SK-N-SH (cell line): ENCODE data around the gene ZBTB46. TPM values are rescaled to one million over a fixed set of nuclear protein-coding genes. Genes with fewer than 3 reads are reported as not detected.

Source experiments
- CTCF ChIA-PET: fragments of 300-600, 350-600 bp; formaldehyde crosslinking; extraction: SDS; loops from one replicate; lab custom pipeline; 2021; lab: Yijun Ruan, JAX
- POLR2A ChIA-PET: fragments of 350-600 bp; sonication (Branson Sonifier 250); formaldehyde crosslinking; extraction: SDS; loops from one replicate; lab custom pipeline; 2020; ENCODE audit warnings: antibody characterized with exemption, inconsistent platforms; lab: Yijun Ruan, JAX
- DNase-seq: peaks from one replicate; pipeline ENCODE4 v3.0.0; 2012
- H2AFZ ChIP-seq: fragments of 200-600 bp; sonication (generic); 2 replicates; pipeline ENCODE4 v1.8.1; 2016; ENCODE audit warnings: antibody characterized with exemption, mild to moderate bottlenecking, low read depth
- H3F3A ChIP-seq: fragments of 200-600 bp; sonication (generic); replicated peaks from 2 replicates; pipeline ENCODE3; 2016; ENCODE audit warnings: antibody characterized with exemption, mild to moderate bottlenecking; ENCODE audit not compliant: insufficient read depth
- H3K27ac ChIP-seq, 2 experiments: fragments of 200-500 bp in 1 of 2; fragments of 200-600 bp in 1 of 2; sonication (Bioruptor generic) in 1 of 2; sonication (generic), shearing (Covaris generic) in 1 of 2; 2 replicates each; pipeline versions ENCODE4 v1.5.1 to v1.6.1; 2014 to 2016; ENCODE audit warnings: low read depth in 2 of 2, inconsistent platforms in 1 of 2, low read length in 1 of 2, mild to moderate bottlenecking in 1 of 2, mixed read lengths in 1 of 2
- H3K27me3 ChIP-seq: fragments of 200-600 bp; sonication (generic), shearing (Covaris generic); 2 replicates; pipeline ENCODE4 v1.6.1; 2016; ENCODE audit warnings: mixed run types; ENCODE audit not compliant: insufficient read depth
- H3K36me3 ChIP-seq, 2 experiments: fragments of 200-500 bp in 1 of 2; fragments of 200-600 bp in 1 of 2; sonication (Bioruptor generic) in 1 of 2; sonication (generic) in 1 of 2; replicated peaks in 1 of 2; 2 replicates each; pipeline versions ENCODE3 to v1.5.1; 2014 to 2016; ENCODE audit warnings: low read length in 1 of 2, mild to moderate bottlenecking in 1 of 2; ENCODE audit not compliant: insufficient read depth in 2 of 2, control insufficient read depth in 1 of 2
- H3K4me1 ChIP-seq, 2 experiments: fragments of 200-500 bp in 1 of 2; fragments of 200-600 bp in 1 of 2; sonication (Bioruptor generic) in 1 of 2; sonication (generic), shearing (Covaris generic) in 1 of 2; 2 replicates each; pipeline versions ENCODE4 v1.5.1 to v1.6.1; 2014 to 2016; ENCODE audit warnings: low read depth in 1 of 2, low read length in 1 of 2, mixed run types in 1 of 2; ENCODE audit not compliant: insufficient read depth in 2 of 2, control insufficient read depth in 1 of 2
- H3K4me2 ChIP-seq: fragments of 200-600 bp; sonication (generic), shearing (Covaris generic); 2 replicates; pipeline ENCODE4 v1.6.1; 2017; ENCODE audit warnings: mixed run types
- H3K4me3 ChIP-seq, 2 experiments: fragments of 200-500 bp in 1 of 2; fragments of 200-600 bp in 1 of 2; sonication (Bioruptor generic) in 1 of 2; sonication (generic), shearing (Covaris generic) in 1 of 2; 2 replicates each; pipeline versions ENCODE4 v1.5.1 to v1.8.1; 2014 to 2016; ENCODE audit warnings: low read depth in 2 of 2, inconsistent platforms in 1 of 2, low read length in 1 of 2, mild to moderate bottlenecking in 1 of 2, mixed read lengths in 1 of 2, moderate library complexity in 1 of 2
- H3K79me2 ChIP-seq: fragments of 200-600 bp; sonication (generic); 2 replicates; pipeline ENCODE4 v1.8.1; 2017; ENCODE audit warnings: mild to moderate bottlenecking; ENCODE audit not compliant: insufficient read depth
- H3K9ac ChIP-seq: fragments of 200-600 bp; sonication (generic); 2 replicates; pipeline ENCODE4 v1.6.1; 2017; ENCODE audit warnings: mixed run types
- H3K9me2 ChIP-seq: fragments of 200-600 bp; sonication (generic); 2 replicates; pipeline ENCODE4 v1.6.1; 2017; ENCODE audit warnings: mixed run types
- H3K9me3 ChIP-seq: fragments of 200-600 bp; sonication (generic); 2 replicates; pipeline ENCODE4 v1.6.1; 2017; ENCODE audit warnings: mixed run types, mild to moderate bottlenecking, moderate library complexity
- H4K20me1 ChIP-seq: fragments of 200-600 bp; sonication (generic); 2 replicates; pipeline ENCODE4 v1.6.1; 2017; ENCODE audit warnings: mild to moderate bottlenecking, mixed run types; ENCODE audit not compliant: insufficient read depth
- CTCF ChIP-seq: fragments of 200-600 bp; sonication (generic); IDR thresholded peaks from 2 replicates; pipeline ENCODE4 v1.6.1; 2017; ENCODE audit warnings: antibody characterized with exemption, mild to moderate bottlenecking, moderate library complexity
- EZH2phosphoT487 ChIP-seq: fragments of 200-600 bp; sonication (generic); IDR thresholded peaks from 2 replicates; pipeline ENCODE4 v1.6.1; 2017; ENCODE audit warnings: low read depth, mixed run types, mild to moderate bottlenecking, antibody characterized with exemption, moderate library complexity, borderline replicate concordance
- GATA2 ChIP-seq: sonication (generic); formaldehyde crosslinking; IDR thresholded peaks from 2 replicates; pipeline ENCODE4 v1.5.0; 2020; ENCODE audit warnings: mild to moderate bottlenecking, missing genetic modification reagents
- IRF3 ChIP-seq: fragments of 150-350 bp; IDR thresholded peaks from 2 replicates; pipeline ENCODE4 v1.6.1; 2016; ENCODE audit warnings: mild to moderate bottlenecking, low read depth, low read length
- JUND ChIP-seq: IDR thresholded peaks from 2 replicates; pipeline ENCODE4 v1.4.0; 2012
- MEF2A ChIP-seq: IDR thresholded peaks from 2 replicates; pipeline ENCODE4 v1.4.0; 2012; ENCODE audit warnings: low read depth, borderline replicate concordance
- PBX3 ChIP-seq: IDR thresholded peaks from 2 replicates; pipeline ENCODE4; 2012
- POLR2AphosphoS5 ChIP-seq: IDR thresholded peaks from 2 replicates; pipeline ENCODE4 v1.6.1; 2012; ENCODE audit warnings: low read depth, low read length
- RAD21 ChIP-seq: IDR thresholded peaks from 2 replicates; pipeline ENCODE4 v1.6.1; 2012; ENCODE audit warnings: mild to moderate bottlenecking, low read length
- REST ChIP-seq: IDR thresholded peaks from 2 replicates; pipeline ENCODE4 v1.6.1; 2012; ENCODE audit warnings: mild to moderate bottlenecking, low read depth, low read length, moderate library complexity
- RFX5 ChIP-seq: IDR thresholded peaks from 2 replicates; pipeline ENCODE4 v1.6.1; 2012; ENCODE audit warnings: mild to moderate bottlenecking, improper control_type of control experiment, low read length
- SIN3A ChIP-seq: IDR thresholded peaks from 2 replicates; pipeline ENCODE4 v1.6.1; 2012; ENCODE audit warnings: low read depth, mild to moderate bottlenecking, low read length, moderate library complexity, borderline replicate concordance
- WGBS: methylation state at CpG from one replicate; pipeline ENCODE4 v1.1.6; 2017; ENCODE audit warnings: low lambda C conversion rate; 5-methylcytosine and 5-hydroxymethylcytosine counted together
- polyA plus RNA-seq, 3 experiments: library from polyadenylated mRNA; depleted of rRNA; stranded (reverse); fragments of >200 nt; gene quantifications; 2 replicates each; pipeline ENCODE4 v1.2.3, GENCODE V29; 2012

ZBTB46 gene
- polyA plus RNA-seq, 1 of the 3 experiments (the other 2 are of a cell fraction): 0.15 TPM

GRCh38 chr20:63737695-63737944, 93.4 kb downstream of the ZBTB46 start:
- TF ChIP-seq PBX3 (no peak), IRF3 (no peak), GATA2 (CRISPR knock-in tag) (no peak), RAD21 (no peak), RFX5 (no peak), POLR2AphosphoS5 (no peak), JUND (no peak), CTCF (no peak), REST (no peak), EZH2phosphoT487 (no peak), MEF2A (no peak), SIN3A (no peak)
- no peaks in the 10 kb centered on the region for H3K27me3 ChIP-seq
- peaks cover 12% of the 10 kb centered on the region for H4K20me1 ChIP-seq
- H2AFZ ChIP-seq: no peak overlapping the region
- H3K9me3 ChIP-seq: no peaks in the 10 kb centered on the region
- H3K4me1 ChIP-seq: peaks cover 0 to 14% of the 10 kb centered on the region in 2 experiments; a peak in 1 of 4 replicates
- peaks cover 0 to 29% of the 10 kb centered on the region in 2 experiments for H3K36me3 ChIP-seq
- no peak overlapping the region for H3K4me2 ChIP-seq
- H3K9ac ChIP-seq: no peak overlapping the region
- H3K27ac ChIP-seq: no peak overlapping the region
- ChIA-PET POLR2A (no interaction called here), CTCF (interaction anchor here (1.7 kb wide), 1 partner anchor 38 kb away, joined by 6 read pairs; no protein-coding TSS in a partner anchor)
- H3K4me3 ChIP-seq: no peak overlapping the region
- no peaks in the 10 kb centered on the region for H3K9me2 ChIP-seq
- 98% methylated on average over 9 of the region's 26 CpGs for WGBS
- H3K79me2 ChIP-seq: peaks cover 18% of the 10 kb centered on the region
- peaks cover 9% of the 10 kb centered on the region for H3F3A ChIP-seq
- DNase-seq: peak; percentile 38
